Measurements from ENCODE around the gene OR13F1.
"Not testable (repeated sequence)": the region's sequence is repeated elsewhere in the genome, so short reads cannot be mapped to it uniquely, and the experiment has no call there.

OR13F1 gene, protein sequence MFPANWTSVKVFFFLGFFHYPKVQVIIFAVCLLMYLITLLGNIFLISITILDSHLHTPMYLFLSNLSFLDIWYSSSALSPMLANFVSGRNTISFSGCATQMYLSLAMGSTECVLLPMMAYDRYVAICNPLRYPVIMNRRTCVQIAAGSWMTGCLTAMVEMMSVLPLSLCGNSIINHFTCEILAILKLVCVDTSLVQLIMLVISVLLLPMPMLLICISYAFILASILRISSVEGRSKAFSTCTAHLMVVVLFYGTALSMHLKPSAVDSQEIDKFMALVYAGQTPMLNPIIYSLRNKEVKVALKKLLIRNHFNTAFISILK

DNA sequence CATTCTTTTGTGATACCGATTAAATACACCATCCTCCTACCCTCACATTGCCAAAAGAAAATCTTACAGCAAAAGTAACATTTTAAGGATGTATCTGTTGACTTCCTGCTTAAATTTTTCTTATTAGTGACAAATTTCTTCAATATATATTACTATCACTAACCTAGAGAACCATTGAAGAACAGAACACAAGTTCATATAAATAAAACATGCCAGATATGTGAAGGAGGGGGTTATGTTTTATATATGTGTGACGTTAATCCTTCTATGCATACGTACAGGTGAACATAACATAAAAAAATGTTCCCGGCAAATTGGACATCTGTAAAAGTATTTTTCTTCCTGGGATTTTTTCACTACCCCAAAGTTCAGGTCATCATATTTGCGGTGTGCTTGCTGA is at the start of gene OR13F1:
Gene OR13F1 (plus strand): TSS at position 301 of the 400 bp plus-strand sequence. CDS start 0 bp downstream, at position 301.
- no peak for ATAC-seq

DNA sequence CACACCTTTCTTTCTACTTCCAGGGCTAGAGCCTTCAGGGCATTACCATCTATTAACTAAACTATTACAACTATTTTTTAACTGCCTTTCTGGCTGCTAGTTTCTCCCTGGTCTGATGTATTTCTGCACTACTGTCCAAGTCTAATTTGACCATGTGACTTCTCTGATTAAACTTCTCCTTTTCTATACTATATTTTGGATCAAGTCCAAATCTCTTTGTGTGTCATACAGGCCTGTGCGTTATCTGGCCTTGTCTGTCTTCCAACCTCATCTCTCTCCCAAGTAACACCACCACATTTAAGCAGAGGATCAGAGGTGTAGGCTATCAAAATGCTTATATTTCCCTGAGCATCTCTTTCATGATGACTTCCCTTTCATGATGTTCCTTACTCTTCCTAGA is 47.2 kb upstream of the OR13F1 start:
- no peak for ATAC-seq

GRCh38 chr9:104463864-104464263 is 40.2 kb upstream of the OR13F1 start:
- no peak for ATAC-seq

DNA sequence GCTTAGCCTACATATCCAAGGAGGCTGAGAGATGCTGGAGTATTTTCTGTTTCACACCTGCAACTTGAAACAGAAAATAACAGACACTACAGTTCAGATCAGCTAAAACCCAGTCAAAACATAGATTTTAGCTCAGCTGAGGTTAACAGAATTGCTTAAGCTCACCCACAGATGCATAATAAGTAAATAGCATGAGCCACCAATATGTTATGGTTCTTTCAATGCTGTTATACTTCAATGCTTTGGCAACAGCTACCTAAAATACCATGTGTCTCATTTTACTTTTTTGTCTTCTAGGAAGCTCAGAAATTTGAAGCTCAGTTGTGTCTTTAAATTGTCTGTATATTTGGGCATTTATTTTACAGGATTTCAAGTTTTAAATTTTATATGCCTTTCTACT is 35.8 kb upstream of the OR13F1 start:
- no peak for ATAC-seq

GRCh38 chr9:104482921-104483570 is 21.0 kb upstream of the OR13F1 start:
- ATAC-seq, result no peak

DNA sequence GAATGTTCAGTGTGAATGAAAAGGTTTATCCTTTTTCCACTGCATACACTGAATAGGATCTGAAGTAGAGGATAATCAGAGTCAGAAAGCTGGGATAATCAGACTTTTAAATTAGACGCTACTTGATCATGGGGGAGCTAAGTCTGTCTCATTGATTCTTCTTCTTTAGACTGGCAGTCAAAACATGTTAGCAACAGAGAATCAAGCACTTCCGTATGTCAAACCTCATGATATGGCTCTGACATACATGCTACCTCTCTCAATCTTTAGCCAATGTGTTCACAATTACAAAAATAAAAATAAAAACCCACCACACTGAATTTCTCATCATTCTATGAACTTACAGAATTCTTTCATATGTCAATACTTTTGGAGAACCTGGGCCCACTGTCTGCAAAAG is 19.0 kb upstream of the OR13F1 start:
- ATAC-seq, result no peak

DNA sequence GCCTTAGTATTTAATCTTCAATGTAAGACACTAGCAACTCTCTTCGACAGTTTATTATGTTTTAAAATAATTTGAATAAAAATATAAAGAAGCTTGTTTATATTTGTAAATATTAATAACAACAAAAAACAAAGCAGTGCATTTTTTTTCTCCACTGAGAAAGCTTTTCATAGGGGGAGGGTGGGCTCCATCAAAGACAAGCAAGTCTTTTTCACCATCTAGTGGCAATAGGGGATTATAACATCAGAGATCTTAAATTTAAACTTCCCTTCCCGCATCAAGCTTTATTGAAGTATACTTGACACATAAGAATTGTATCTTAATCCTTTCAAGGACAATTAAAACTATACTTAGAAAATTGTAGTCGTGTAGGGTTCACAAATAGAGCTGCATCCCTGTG is 9.3 kb upstream of the OR13F1 start:
- ATAC-seq, result no peak

- no peak for ATAC-seq
Observed at GRCh38 chr9:104503440-104503839, 623 bp upstream of the OR13F1 start.

- no peak for ATAC-seq
Observed at GRCh38 chr9:104506565-104506964, 2.5 kb downstream of the OR13F1 start.

DNA sequence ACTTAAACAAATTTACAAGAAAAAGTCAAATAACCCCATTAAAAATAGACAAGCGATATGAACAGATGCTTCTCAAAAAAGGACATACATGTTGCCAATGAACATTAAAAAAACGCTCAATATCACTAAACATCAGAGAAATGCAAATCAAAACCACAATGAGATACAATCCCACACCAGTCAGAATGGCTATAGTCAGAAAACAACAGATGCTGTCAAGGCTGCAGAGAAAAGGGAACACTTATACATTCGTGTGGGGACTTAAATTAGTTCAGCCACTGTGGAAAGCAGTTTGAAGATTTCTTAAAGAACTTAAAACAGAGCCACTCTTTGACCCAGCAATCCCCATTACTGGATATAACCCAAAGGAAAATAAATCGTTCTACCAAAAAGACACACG is 10.8 kb downstream of the OR13F1 start:
- no peak for ATAC-seq

DNA sequence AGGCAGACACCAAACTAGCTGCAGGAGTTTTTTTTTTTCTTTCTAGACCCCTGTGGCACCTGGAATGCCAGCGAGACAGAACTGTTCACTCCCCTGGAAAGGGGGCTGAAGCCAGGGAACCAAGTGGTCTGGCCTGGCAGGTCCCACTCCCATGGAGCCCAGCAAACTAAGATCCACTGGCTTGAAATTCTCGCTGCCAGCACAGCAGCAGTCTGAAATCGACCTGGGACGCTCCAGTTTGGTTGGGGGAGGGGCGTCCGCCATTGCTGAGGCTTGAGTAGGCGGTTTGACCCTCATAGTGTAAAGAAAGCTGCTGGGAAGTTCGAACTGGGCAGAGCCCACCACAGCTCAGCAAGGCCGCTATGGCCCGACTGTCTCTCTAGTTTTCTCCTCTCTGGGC is 16.2 kb downstream of the OR13F1 start:
- ATAC-seq, result not testable (repeated sequence)

GRCh38 chr9:104527109-104527508 is 23.0 kb downstream of the OR13F1 start, which contains the start of gene OR13C4:
OR13C4 (minus strand) TSS chr9:104527209; CDS start chr9:104527209, 0 bp downstream.
- no peak for ATAC-seq

DNA sequence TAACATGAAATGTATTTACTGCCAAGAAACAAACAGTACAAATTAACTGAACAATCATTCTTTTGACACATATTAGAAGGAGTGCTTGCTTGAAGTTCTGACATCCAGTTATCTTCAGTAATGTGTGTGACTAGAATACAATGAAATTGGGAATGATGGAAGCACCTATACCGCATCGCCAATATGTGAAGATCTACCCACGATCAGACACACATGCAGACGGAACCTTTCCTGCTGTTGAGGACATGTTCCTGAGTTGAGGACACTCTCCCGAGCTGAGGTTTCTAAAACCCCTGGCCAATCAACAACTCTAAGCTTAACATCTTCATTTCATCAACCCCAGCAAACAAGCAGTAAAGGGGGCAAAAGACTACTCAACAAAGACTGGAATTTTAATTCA is 32.7 kb downstream of the OR13F1 start, which contains the start of gene OR13C3:
Gene OR13C3 (minus strand): TSS at position 101 of the 400 bp plus-strand sequence. CDS start 133 bp downstream, outside the sequence.
- ATAC-seq, result no peak

DNA sequence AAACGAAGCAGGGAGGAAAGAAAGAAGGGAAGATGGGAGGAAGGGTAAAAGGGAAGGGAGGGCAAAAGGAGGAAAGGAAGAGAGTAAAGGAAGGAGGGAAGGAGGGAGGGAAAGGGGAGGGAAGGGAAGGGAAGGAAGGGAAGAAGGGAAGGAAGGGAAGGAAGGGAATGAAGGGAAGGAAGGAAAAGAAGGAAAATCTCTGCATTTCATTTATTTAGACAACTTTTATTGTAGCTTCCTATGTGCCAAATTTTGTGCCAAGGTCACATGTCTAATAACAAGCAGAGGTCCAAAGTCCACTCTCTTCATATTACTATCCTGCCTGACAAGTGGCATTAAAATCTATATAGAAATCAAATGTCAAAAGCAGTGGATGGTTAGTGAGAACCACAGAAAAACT is 35.2 kb downstream of the OR13F1 start:
- no peak for ATAC-seq

- no peak for ATAC-seq
Observed at GRCh38 chr9:104544644-104545043, 40.6 kb downstream of the OR13F1 start.

GRCh38 chr9:104553261-104553660 is 49.2 kb downstream of the OR13F1 start:
- ATAC-seq, result no peak
